SH-SY5Y (cell line): Measurements from ENCODE around the gene GNAI3.

Experiments used
- GATA2 ChIP-seq: IDR thresholded peaks from 2 replicates; pipeline ENCODE4 v1.6.1; 2011; ENCODE audit warnings: mild to moderate bottlenecking, low read depth, low read length
- GATA3 ChIP-seq: IDR thresholded peaks from 2 replicates; pipeline ENCODE4 v1.6.1; 2011; ENCODE audit warnings: low read depth, mild to moderate bottlenecking, low read length, moderate library complexity

DNA sequence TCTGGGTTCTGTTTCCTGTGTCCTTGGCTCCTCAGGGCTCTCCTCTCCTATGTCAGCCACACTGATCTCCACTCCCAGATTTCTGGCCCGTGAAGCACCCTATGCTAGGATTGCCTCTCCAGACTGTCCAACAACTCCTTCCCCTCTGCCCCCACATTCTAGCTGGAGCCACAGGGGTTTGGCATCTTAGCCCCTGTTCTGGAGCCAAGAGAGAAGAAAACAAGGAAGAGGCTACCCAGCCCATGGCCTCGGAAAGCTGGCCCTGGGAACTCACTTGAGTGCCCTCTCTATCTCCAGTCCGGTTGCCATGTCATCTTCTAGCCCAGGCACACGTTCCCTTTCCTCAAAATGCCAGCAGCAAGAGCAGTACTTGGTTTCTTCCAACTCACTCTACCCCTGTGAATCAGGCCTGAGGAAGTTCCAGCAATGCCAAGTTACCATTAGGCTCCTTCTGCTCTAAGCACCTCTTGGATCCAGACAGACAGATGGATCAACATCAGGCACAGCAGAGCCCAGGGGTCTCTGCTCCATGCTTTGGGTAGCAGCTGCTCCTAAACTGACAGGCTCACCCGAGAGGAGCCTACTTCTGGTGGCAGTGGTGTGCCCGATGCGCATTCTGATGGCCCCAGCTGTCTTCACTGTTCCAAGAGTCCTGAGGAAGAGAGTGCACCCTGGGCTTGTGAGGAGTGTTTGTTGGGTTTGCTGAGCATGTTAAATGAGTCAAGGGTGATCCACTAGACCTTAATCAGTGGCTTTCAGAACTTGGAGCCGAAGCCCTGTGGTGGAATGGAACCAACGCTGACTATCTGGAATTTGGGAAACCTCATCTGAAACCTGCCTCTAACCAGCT, 20.3 kb upstream of the GNAI3 start:
- TF ChIP-seq GATA2 = no peak
- TF ChIP-seq GATA3 = no peak
